Breast epithelium (tissue), 3 donors: ENCODE results near the gene CDHR2.

Source experiments
- POLR2A ChIP-seq: fragments of 450-650 bp; IDR thresholded peaks from one replicate; pipeline ENCODE4 v1.6.1; 2016; ENCODE audit warnings: antibody characterized with exemption, mild to moderate bottlenecking, moderate library complexity
- POLR2AphosphoS5 ChIP-seq, 3 donors: sonication (generic); formaldehyde crosslinking; IDR thresholded peaks; one replicate each; pipeline ENCODE4 v1.6.1; 2017; ENCODE audit warnings: antibody characterized with exemption in 3 of 3
- TF ChIP-seq, protein P1 (sequence below), 3 donors: fragments of 450-650 bp; IDR thresholded peaks; one replicate each; pipeline ENCODE4 v1.5.1; 2016 to 2017; ENCODE audit warnings: antibody characterized with exemption in 3 of 3, mild to moderate bottlenecking in 3 of 3, moderate library complexity in 3 of 3

DNA sequence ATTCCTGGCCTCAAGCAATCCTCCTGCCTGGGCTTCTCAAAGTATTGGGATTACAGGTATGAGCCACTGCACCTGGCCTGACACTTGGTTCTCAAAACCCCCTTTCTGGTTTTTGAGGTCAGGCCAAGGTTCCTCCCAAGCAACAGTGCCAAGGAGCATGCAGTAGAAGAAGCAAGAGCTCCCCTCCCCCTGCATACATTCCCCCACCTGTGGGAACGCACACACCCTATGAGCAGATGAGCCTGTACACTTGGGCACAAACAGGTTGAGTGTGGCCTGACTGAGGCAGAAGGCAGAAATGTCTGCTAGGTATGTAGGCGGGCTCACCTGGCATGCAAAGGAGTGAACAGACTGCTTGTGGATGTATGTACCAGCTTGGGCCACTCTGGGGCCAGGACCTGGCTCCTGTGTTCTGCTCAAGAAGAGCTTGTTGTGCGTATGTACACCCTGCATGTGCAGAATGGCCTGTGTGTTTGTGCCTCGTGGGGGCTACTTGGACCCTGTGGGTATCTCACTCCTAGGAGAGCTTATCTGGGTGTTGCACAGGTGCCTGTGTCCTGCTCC, 59.1 kb downstream of the CDHR2 start:
- TF ChIP-seq, protein P1, sequence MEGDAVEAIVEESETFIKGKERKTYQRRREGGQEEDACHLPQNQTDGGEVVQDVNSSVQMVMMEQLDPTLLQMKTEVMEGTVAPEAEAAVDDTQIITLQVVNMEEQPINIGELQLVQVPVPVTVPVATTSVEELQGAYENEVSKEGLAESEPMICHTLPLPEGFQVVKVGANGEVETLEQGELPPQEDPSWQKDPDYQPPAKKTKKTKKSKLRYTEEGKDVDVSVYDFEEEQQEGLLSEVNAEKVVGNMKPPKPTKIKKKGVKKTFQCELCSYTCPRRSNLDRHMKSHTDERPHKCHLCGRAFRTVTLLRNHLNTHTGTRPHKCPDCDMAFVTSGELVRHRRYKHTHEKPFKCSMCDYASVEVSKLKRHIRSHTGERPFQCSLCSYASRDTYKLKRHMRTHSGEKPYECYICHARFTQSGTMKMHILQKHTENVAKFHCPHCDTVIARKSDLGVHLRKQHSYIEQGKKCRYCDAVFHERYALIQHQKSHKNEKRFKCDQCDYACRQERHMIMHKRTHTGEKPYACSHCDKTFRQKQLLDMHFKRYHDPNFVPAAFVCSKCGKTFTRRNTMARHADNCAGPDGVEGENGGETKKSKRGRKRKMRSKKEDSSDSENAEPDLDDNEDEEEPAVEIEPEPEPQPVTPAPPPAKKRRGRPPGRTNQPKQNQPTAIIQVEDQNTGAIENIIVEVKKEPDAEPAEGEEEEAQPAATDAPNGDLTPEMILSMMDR (IDR thresholded peaks at IDR 0.05) = no peak
- TF ChIP-seq POLR2A = no peak
- no peak for TF ChIP-seq POLR2AphosphoS5 (IDR thresholded peaks at IDR 0.05)
